ENCODE data around the gene ARHGAP42. TPM values are rescaled to one million over a fixed set of nuclear protein-coding genes. Genes with fewer than 3 reads are reported as not detected.

The ARHGAP42 gene
- total RNA-seq, 2 experiments from 2014 or later: not detected

DNA sequence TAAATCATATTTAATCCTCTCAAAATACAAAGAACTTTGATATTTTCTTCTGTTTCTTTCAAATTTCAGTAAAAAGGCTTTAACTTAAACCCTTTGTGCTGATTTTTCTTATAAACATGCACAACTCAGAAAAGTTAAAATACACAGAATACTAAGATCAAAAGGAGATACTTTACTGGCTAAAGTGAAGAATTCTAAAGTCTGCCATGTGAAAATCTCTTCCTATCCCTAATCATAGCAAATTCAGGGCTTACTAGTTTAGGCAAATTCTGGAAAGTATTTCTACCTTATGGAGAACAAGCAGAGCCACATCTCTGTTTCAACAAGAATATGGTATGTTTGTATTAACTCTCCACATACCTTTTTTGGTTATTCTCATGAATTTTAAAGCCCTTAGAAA is 345.9 kb downstream of the ARHGAP42 start:
- H3K9me3 Mint-ChIP-seq (ENCODE audit: low read depth): peaks cover 3% of the 10 kb centered on the region
- ATAC-seq: no peak
- intact Hi-C loops (cut with DNase I, micrococcal nuclease): no loop called here
- no peaks in the 10 kb centered on the region for H3K4me1 Mint-ChIP-seq
- H3K27ac Mint-ChIP-seq: no peak overlapping the region
- ChIA-PET CTCF (no interaction called here), POLR2A (no interaction called here)
- no peaks in the 10 kb centered on the region for H3K27me3 Mint-ChIP-seq
- no peak overlapping the region for H3K4me3 Mint-ChIP-seq
- DNase-seq: no peak
- H3K36me3 Mint-ChIP-seq (ENCODE audit: low read depth): no peaks in the 10 kb centered on the region

DNA sequence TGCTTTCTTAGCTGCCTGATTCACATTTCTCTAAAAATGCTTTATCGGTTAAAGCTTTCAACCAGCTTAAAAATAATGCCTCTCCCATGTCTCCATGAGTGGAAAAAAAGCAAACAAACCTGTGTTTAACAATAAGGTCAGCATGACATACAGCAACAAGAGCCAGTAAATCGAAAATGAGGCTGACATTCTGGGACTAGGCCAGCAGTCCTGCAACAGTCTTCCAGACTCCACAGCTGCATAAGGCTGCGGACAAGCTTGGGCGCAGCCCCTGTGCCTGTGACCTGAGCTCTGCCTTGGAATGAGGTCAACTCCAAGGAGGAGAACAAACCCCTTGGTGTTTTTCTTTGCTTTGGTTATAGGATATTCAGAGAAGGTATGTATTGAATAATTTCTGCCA is 347.0 kb downstream of the ARHGAP42 start:
- H3K9me3 Mint-ChIP-seq (ENCODE audit: low read depth): peaks cover 3% of the 10 kb centered on the region
- H3K27ac Mint-ChIP-seq: no peak overlapping the region
- POLR2A ChIA-PET: no interaction called here
- CTCF ChIA-PET: no interaction called here
- no peaks in the 10 kb centered on the region for H3K27me3 Mint-ChIP-seq
- ATAC-seq (no peak), DNase-seq (no peak)
- H3K4me1 Mint-ChIP-seq: no peaks in the 10 kb centered on the region
- H3K36me3 Mint-ChIP-seq (ENCODE audit: low read depth): no peaks in the 10 kb centered on the region
- intact Hi-C loops (cut with DNase I, micrococcal nuclease): no loop called here
- H3K4me3 Mint-ChIP-seq: no peak overlapping the region

DNA sequence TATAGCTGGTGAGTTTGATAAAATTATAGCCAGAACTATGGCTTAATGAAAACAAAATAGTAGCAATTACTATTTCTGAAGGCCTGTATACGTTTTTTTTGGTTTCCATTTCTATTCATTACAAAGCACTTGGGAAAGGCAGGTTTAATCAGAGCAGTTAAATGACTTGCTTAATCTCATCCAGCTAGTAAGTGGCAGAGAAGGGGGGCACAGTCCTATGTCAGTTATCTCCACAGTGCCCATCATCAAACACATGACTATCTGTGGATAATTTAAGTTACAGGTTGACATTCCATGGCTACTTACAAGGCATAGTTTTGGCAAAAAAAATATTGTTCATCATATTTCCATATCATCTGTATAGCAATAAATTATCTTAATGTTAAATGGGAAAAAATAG is 348.8 kb downstream of the ARHGAP42 start:
- DNase-seq (no peak), ATAC-seq (no peak)
- Mint-ChIP-seq H3K27me3 (no peaks in the 10 kb centered on the region), H3K4me3 (no peak overlapping the region), H3K36me3 (ENCODE audit: low read depth) (no peaks in the 10 kb centered on the region), H3K4me1 (no peaks in the 10 kb centered on the region), H3K27ac (no peak overlapping the region), H3K9me3 (ENCODE audit: low read depth) (peaks cover 3% of the 10 kb centered on the region)
- intact Hi-C loops (cut with DNase I, micrococcal nuclease): no loop called here
- POLR2A ChIA-PET: no interaction called here
- CTCF ChIA-PET: no interaction called here
